ENCODE data around the gene CGN. TPM values are rescaled to one million over a fixed set of nuclear protein-coding genes. Genes with fewer than 3 reads are reported as not detected.

Gene CGN
- total and polyA plus RNA-seq, 2 of the 13 experiments (the other 11 are each of a cell fraction or from before 2014, with no cell fraction given), result 0.75 to 0.81 TPM

DNA sequence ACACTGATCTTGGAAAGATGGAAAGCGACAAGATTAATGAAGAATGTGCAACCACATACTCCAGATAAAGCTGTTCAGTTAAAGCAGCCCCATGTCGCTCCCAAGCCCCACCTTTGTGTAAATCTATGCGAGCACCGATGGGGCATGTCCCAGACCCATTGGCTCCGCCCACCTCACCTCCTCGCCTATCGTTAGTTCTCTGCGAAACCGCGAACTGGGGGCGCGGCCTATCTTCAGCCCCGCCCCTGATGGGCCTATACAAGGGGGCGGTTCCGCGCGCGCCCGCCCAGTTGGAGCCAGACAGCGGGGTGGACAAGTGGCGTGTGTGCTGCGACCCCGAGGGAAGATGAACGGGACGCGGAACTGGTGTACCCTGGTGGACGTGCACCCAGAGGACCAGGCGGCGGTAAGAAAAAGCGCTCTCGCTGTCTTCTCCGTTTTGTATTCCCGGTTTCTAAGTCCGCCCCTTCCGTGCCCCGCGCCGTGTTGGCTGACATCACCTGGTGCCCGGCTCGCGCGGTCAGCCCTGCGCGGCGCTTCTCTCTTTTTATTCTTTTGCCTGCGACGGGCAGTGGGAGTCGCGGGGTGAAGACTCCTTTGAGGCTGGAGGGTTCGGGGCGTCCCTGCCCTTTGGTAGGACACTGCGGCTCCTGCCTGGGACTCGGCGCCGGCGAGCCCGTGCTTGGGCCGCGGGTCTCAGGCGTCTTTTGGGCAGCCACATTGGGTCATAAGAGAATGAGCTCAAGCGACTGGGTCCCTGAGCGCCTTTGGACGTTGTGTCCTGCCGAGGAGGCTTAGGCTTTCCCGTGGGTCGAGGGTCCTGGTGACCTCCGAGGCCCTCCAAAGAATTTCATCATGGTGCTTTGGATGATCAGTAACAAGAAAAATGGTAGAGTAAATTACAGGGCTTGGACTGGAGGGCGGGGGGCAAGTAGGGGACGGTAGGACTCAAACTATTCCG lies 29.1 kb downstream of the CGN start, which contains the start of gene TUFT1 (continued):
- TF ChIP-seq, protein P1, sequence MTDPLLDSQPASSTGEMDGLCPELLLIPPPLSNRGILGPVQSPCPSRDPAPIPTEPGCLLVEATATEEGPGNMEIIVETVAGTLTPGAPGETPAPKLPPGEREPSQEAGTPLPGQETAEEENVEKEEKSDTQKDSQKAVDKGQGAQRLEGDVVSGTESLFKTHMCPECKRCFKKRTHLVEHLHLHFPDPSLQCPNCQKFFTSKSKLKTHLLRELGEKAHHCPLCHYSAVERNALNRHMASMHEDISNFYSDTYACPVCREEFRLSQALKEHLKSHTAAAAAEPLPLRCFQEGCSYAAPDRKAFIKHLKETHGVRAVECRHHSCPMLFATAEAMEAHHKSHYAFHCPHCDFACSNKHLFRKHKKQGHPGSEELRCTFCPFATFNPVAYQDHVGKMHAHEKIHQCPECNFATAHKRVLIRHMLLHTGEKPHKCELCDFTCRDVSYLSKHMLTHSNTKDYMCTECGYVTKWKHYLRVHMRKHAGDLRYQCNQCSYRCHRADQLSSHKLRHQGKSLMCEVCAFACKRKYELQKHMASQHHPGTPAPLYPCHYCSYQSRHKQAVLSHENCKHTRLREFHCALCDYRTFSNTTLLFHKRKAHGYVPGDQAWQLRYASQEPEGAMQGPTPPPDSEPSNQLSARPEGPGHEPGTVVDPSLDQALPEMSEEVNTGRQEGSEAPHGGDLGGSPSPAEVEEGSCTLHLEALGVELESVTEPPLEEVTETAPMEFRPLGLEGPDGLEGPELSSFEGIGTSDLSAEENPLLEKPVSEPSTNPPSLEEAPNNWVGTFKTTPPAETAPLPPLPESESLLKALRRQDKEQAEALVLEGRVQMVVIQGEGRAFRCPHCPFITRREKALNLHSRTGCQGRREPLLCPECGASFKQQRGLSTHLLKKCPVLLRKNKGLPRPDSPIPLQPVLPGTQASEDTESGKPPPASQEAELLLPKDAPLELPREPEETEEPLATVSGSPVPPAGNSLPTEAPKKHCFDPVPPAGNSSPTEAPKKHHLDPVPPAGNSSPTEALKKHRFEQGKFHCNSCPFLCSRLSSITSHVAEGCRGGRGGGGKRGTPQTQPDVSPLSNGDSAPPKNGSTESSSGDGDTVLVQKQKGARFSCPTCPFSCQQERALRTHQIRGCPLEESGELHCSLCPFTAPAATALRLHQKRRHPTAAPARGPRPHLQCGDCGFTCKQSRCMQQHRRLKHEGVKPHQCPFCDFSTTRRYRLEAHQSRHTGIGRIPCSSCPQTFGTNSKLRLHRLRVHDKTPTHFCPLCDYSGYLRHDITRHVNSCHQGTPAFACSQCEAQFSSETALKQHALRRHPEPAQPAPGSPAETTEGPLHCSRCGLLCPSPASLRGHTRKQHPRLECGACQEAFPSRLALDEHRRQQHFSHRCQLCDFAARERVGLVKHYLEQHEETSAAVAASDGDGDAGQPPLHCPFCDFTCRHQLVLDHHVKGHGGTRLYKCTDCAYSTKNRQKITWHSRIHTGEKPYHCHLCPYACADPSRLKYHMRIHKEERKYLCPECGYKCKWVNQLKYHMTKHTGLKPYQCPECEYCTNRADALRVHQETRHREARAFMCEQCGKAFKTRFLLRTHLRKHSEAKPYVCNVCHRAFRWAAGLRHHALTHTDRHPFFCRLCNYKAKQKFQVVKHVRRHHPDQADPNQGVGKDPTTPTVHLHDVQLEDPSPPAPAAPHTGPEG (CRISPR knock-in tag; IDR thresholded peaks at IDR 0.05), result peak; percentile 44; the same call in 1 of the 2 replicates
- TF ChIP-seq, protein P2, sequence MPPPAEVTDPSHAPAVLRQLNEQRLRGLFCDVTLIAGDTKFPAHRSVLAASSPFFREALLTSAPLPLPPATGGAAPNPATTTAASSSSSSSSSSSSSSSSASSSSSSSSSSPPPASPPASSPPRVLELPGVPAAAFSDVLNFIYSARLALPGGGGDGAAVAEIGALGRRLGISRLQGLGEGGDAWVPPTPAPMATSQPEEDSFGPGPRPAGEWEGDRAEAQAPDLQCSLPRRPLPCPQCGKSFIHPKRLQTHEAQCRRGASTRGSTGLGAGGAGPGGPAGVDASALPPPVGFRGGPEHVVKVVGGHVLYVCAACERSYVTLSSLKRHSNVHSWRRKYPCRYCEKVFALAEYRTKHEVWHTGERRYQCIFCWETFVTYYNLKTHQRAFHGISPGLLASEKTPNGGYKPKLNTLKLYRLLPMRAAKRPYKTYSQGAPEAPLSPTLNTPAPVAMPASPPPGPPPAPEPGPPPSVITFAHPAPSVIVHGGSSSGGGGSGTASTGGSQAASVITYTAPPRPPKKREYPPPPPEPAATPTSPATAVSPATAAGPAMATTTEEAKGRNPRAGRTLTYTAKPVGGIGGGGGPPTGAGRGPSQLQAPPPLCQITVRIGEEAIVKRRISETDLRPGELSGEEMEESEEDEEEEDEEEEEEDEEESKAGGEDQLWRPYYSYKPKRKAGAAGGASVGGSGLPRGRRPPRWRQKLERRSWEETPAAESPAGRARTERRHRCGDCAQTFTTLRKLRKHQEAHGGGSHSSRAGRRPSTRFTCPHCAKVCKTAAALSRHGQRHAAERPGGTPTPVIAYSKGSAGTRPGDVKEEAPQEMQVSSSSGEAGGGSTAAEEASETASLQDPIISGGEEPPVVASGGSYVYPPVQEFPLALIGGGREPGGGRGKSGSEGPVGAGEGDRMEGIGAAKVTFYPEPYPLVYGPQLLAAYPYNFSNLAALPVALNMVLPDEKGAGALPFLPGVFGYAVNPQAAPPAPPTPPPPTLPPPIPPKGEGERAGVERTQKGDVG (CRISPR knock-in tag; IDR thresholded peaks at IDR 0.05; ENCODE audit: borderline replicate concordance), result no peak
- TF ChIP-seq GLI4 (CRISPR knock-in tag; IDR thresholded peaks at IDR 0.05; ENCODE audit: borderline replicate concordance), result 0 out of 2 replicates have a peak, but pooled peaks have one; percentile 81
- TF ChIP-seq, protein P3, sequence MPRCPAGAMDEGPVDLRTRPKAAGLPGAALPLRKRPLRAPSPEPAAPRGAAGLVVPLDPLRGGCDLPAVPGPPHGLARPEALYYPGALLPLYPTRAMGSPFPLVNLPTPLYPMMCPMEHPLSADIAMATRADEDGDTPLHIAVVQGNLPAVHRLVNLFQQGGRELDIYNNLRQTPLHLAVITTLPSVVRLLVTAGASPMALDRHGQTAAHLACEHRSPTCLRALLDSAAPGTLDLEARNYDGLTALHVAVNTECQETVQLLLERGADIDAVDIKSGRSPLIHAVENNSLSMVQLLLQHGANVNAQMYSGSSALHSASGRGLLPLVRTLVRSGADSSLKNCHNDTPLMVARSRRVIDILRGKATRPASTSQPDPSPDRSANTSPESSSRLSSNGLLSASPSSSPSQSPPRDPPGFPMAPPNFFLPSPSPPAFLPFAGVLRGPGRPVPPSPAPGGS (CRISPR knock-in tag; IDR thresholded peaks at IDR 0.05), result peak; percentile 85
- no peak for TF ChIP-seq ZNF510 (CRISPR knock-in tag; IDR thresholded peaks at IDR 0.05; ENCODE audit: low read depth)
- no peak for TF ChIP-seq KDM1A (CRISPR knock-in tag; IDR thresholded peaks at IDR 0.05)
- TF ChIP-seq, protein P4, sequence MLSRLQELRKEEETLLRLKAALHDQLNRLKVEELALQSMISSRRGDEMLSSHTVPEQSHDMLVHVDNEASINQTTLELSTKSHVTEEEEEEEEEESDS (CRISPR knock-in tag; IDR thresholded peaks at IDR 0.05; ENCODE audit: borderline replicate concordance), result no peak
- peak; percentile 99 for TF ChIP-seq POLR2G (IDR thresholded peaks at IDR 0.05; ENCODE audit: low read depth, low read length)
- no peak for TF ChIP-seq WIZ (CRISPR knock-in tag; IDR thresholded peaks at IDR 0.05)
- no peak for TF ChIP-seq HOXA7 (CRISPR knock-in tag; IDR thresholded peaks at IDR 0.05)
- TF ChIP-seq ZBTB3 (CRISPR knock-in tag; IDR thresholded peaks at IDR 0.05; ENCODE audit: borderline replicate concordance, low read depth), result no peak
- TF ChIP-seq REL (CRISPR knock-in tag; conservative IDR thresholded peaks at IDR 0.05), result peak; percentile 47; the same call in 1 of the 2 replicates
- TF ChIP-seq, protein P5, sequence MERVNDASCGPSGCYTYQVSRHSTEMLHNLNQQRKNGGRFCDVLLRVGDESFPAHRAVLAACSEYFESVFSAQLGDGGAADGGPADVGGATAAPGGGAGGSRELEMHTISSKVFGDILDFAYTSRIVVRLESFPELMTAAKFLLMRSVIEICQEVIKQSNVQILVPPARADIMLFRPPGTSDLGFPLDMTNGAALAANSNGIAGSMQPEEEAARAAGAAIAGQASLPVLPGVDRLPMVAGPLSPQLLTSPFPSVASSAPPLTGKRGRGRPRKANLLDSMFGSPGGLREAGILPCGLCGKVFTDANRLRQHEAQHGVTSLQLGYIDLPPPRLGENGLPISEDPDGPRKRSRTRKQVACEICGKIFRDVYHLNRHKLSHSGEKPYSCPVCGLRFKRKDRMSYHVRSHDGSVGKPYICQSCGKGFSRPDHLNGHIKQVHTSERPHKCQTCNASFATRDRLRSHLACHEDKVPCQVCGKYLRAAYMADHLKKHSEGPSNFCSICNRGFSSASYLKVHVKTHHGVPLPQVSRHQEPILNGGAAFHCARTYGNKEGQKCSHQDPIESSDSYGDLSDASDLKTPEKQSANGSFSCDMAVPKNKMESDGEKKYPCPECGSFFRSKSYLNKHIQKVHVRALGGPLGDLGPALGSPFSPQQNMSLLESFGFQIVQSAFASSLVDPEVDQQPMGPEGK (CRISPR knock-in tag; IDR thresholded peaks at IDR 0.05), result peak; percentile 49
- peak; percentile 67 for TF ChIP-seq THAP11 (CRISPR knock-in tag; IDR thresholded peaks at IDR 0.05)
- no peak for TF ChIP-seq ZNF143 (CRISPR knock-in tag; IDR thresholded peaks at IDR 0.05)
